ENCODE data around the gene RCL1. TPM values are rescaled to one million over a fixed set of nuclear protein-coding genes. Genes with fewer than 3 reads are reported as not detected.
A peak's percentile ranks its signal among the peaks of the same experiment; 100 is the strongest.

Gene RCL1
- polyA plus RNA-seq, 1 donor (not counting 4 experiments of a cell fraction or from before 2014, with no cell fraction given) = 16.6 TPM

GRCh38 chr9:4849369-4849768 lies 56.6 kb downstream of the RCL1 start:
- Histone ChIP-seq H3K4me1 (ENCODE audit: control insufficient read depth, extremely low read depth, insufficient read depth, low read length) (no peaks in the 10 kb centered on the region), H2AFZ (ENCODE audit: control insufficient read depth, low read length) (no peak overlapping the region), H4K20me1 (ENCODE audit: control insufficient read depth, extremely low read depth, insufficient read depth, low read length) (no peaks in the 10 kb centered on the region), H3K9ac (ENCODE audit: control insufficient read depth, extremely low read depth, insufficient read depth, low read length) (no peak overlapping the region), H3K36me3 (ENCODE audit: control insufficient read depth in 2 of 2, extremely low read depth in 1 of 2, insufficient read depth in 2 of 2, low read length in 2 of 2) (peaks cover 14 to 23% of the 10 kb centered on the region in 2 experiments), H3K4me3 (ENCODE audit: control insufficient read depth in 2 of 3, extremely low read depth in 1 of 3, insufficient read depth in 2 of 3, low read depth in 1 of 3, low read length in 3 of 3) (no peak overlapping the region), H3K9me3 (ENCODE audit: control insufficient read depth, low read depth, low read length) (no peaks in the 10 kb centered on the region), H3K79me2 (ENCODE audit: control insufficient read depth, insufficient read depth, low read length) (no peaks in the 10 kb centered on the region), H3K27ac (ENCODE audit: control insufficient read depth, insufficient read depth, low read length) (no peak overlapping the region), H3K27me3 (ENCODE audit: control insufficient read depth, extremely low read depth, insufficient read depth, low read length) (no peaks in the 10 kb centered on the region), H3K9me1 (ENCODE audit: control insufficient read depth, extremely low read depth, insufficient read depth, low read length) (no peaks in the 10 kb centered on the region), H3K4me2 (ENCODE audit: control insufficient read depth, extremely low read depth, insufficient read depth, low read depth, low read length) (no peak overlapping the region)
- no peak for FAIRE-seq
- TF ChIP-seq CTCF (optimal IDR thresholded peaks at IDR 0.05 in 1 of 3, IDR thresholded peaks at IDR 0.05 in 1 of 3, conservative IDR thresholded peaks at IDR 0.05 in 1 of 3; ENCODE audit: extremely low read depth in 1 of 3, insufficient read depth in 2 of 3, low read length in 3 of 3) (peak in 1 of 3 experiments; percentile 28), EZH2 (IDR thresholded peaks at IDR 0.05; ENCODE audit: low read length) (no peak)
- dilution Hi-C loops (cut with MboI; ENCODE audit: extremely low pct_ligation_motif_present, low sequenced_read_pairs) = no loop called here
- DNase-seq (ENCODE audit: low read depth, low spot score) = no peak

GRCh38 chr9:4850603-4851310 lies 58.0 kb downstream of the RCL1 start:
- Histone ChIP-seq H3K27me3 (ENCODE audit: control insufficient read depth, extremely low read depth, insufficient read depth, low read length) (no peaks in the 10 kb centered on the region), H2AFZ (ENCODE audit: control insufficient read depth, low read length) (no peak overlapping the region), H3K4me1 (ENCODE audit: control insufficient read depth, extremely low read depth, insufficient read depth, low read length) (no peaks in the 10 kb centered on the region), H4K20me1 (ENCODE audit: control insufficient read depth, extremely low read depth, insufficient read depth, low read length) (no peaks in the 10 kb centered on the region), H3K9me1 (ENCODE audit: control insufficient read depth, extremely low read depth, insufficient read depth, low read length) (no peaks in the 10 kb centered on the region), H3K4me3 (ENCODE audit: control insufficient read depth in 2 of 3, extremely low read depth in 1 of 3, insufficient read depth in 2 of 3, low read depth in 1 of 3, low read length in 3 of 3) (no peak overlapping the region), H3K36me3 (ENCODE audit: control insufficient read depth in 2 of 2, extremely low read depth in 1 of 2, insufficient read depth in 2 of 2, low read length in 2 of 2) (peaks cover 6 to 17% of the 10 kb centered on the region in 2 experiments), H3K4me2 (ENCODE audit: control insufficient read depth, extremely low read depth, insufficient read depth, low read depth, low read length) (no peak overlapping the region), H3K9ac (ENCODE audit: control insufficient read depth, extremely low read depth, insufficient read depth, low read length) (no peak overlapping the region), H3K27ac (ENCODE audit: control insufficient read depth, insufficient read depth, low read length) (no peak overlapping the region), H3K79me2 (ENCODE audit: control insufficient read depth, insufficient read depth, low read length) (no peaks in the 10 kb centered on the region), H3K9me3 (ENCODE audit: control insufficient read depth, low read depth, low read length) (no peaks in the 10 kb centered on the region)
- DNase-seq (ENCODE audit: low read depth, low spot score) (no peak), FAIRE-seq (no peak)
- TF ChIP-seq EZH2 (IDR thresholded peaks at IDR 0.05; ENCODE audit: low read length) (no peak), CTCF (optimal IDR thresholded peaks at IDR 0.05 in 1 of 3, IDR thresholded peaks at IDR 0.05 in 1 of 3, conservative IDR thresholded peaks at IDR 0.05 in 1 of 3; ENCODE audit: extremely low read depth in 1 of 3, insufficient read depth in 2 of 3, low read length in 3 of 3) (no peak)
- dilution Hi-C loops (cut with MboI; ENCODE audit: extremely low pct_ligation_motif_present, low sequenced_read_pairs) = no loop called here
